NCI-H2227 (cell line): ENCODE measurements around the gene PRDX6.
"Not testable (repeated sequence)": the region's sequence is repeated elsewhere in the genome, so short reads cannot be mapped to it uniquely, and the experiment has no call there.

Experiments used
- DNase-seq: peaks from one replicate; lab custom pipeline; 2025; ENCODE audit not compliant: unreplicated experiment; lab: John Stamatoyannopoulos, UW

PRDX6 gene

GRCh38 chr1:173477286-173478093 lies at the start of gene PRDX6:
TSS of gene PRDX6 (plus strand) at chr1:173477335. CDS start at chr1:173477398, 63 bp downstream.
- DNase-seq, result peak; percentile 81

- DNase-seq, result peak; percentile 67
Measured at GRCh38 chr1:173429471-173430402, 47.4 kb upstream of the PRDX6 start.

GRCh38 chr1:173430677-173431303 lies 46.3 kb upstream of the PRDX6 start:
- no peak for DNase-seq

- peak; percentile 92 for DNase-seq
Measured at GRCh38 chr1:173431304-173432045, 45.7 kb upstream of the PRDX6 start.

DNA sequence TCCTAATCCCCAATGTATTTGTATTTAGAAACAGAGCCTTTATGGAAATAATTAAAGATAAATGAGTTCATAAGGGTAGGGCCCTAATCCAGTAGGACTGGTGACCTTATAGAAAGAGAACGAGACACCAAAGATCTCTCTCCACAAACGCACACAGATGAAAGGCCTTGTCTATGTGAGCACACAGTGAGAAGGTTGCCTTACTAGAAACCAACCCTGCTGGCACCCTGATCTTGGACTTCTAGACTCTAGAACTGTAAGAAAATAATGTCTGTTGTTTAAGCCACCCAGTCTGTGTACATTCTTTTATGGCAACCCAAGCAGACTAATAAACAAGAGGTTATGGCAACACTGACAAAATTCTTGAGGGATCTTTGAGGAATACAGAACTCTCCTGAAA lies 44.8 kb upstream of the PRDX6 start:
- DNase-seq, result no peak

- no peak for DNase-seq
Measured at GRCh38 chr1:173433751-173434326, 43.3 kb upstream of the PRDX6 start.

- DNase-seq, result no peak
Measured at GRCh38 chr1:173436841-173437428, 40.2 kb upstream of the PRDX6 start.

- DNase-seq, result no peak
Measured at GRCh38 chr1:173438675-173439074, 38.5 kb upstream of the PRDX6 start.

- DNase-seq, result no peak
Measured at GRCh38 chr1:173440430-173440829, 36.7 kb upstream of the PRDX6 start.

GRCh38 chr1:173444757-173445156 lies 32.4 kb upstream of the PRDX6 start:
- no peak for DNase-seq

- no peak for DNase-seq
Measured at GRCh38 chr1:173445164-173445563, 32.0 kb upstream of the PRDX6 start.

- no peak for DNase-seq
Measured at GRCh38 chr1:173445656-173446055, 31.5 kb upstream of the PRDX6 start.

GRCh38 chr1:173447224-173447623 lies 29.9 kb upstream of the PRDX6 start:
- DNase-seq, result no peak

GRCh38 chr1:173448945-173449344 lies 28.2 kb upstream of the PRDX6 start:
- no peak for DNase-seq

DNA sequence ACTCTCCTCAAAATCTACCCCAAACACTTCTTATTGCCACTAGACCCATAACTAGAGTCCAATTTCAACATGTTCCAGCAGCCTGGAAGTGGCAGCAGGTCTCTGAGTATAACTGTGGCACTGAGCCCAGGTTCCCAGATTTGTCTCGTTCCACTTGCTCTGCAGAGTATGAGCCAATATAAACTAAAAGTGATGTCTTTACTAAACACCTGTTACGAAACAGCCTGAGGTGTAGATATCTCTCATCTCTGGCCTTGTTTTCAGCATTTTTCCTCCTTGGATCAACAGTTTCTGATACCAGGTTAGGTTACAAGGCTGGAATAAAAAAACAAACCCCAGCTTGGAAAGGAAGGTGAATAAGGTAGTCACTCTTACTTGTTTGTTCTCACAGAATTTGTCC lies 25.2 kb upstream of the PRDX6 start:
- no peak for DNase-seq

DNA sequence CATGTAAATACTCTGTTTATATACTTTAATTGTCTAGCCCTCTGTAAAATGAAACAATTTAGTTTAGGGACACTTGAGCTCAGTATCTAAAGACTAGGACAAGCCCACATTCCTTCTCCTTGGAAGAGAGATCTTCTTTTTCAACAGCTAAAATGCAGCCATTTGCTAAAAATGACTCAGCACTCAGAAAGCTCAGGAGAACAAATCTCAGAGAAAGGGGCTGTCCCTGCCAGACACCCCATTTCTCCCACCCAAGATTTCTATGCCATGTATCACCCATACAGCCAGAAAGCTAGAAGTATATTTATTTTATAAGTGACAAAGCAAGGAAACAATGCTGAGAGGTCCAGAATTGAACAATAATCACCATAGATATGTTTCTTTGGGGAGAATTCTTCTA lies 23.2 kb upstream of the PRDX6 start:
- DNase-seq, result no peak

DNA sequence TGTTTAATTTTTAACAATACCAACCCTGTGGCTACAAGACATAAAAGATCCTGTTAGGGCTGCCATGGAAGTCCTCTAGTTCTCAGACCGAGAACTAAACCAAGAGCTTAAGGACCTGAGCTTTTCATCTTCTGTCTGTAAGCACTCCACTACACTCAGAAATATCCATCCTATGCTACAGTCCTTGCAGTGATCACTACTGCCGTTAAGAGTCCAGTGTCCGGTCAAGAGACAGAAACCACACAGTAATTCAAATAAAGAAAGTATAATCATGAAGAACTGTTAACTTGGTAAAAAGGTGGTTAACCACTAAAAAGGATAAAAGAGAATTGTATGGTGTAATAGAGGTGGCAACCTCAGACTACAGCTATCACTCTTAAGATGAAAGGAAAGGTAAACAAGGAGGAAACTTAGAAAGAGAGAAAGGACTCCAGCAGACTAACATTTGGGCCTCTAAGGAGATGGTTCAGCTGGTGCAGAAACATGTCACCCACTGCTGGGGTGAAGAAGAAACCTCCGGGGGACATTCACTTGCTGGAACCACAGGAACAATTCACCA lies 22.1 kb upstream of the PRDX6 start:
- no peak for DNase-seq

GRCh38 chr1:173459885-173460284 lies 17.2 kb upstream of the PRDX6 start:
- DNase-seq, result no peak

DNA sequence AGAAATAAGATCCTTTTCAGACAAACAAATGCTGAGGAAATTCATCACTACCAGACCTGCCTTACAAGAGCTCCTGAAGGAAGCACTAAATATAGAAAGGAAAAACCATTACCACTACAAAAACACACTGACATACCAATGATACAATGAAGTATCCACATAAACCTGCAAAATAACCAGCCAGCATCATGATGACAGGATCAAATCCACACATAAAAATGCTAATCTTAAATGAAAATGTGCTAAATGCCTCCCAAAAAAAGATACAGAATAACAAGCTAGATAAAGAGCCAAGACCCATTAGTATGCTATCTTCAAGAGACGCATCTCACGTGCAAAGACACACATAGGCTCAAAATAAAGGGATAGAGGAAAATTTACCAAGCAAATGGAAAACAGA lies 14.5 kb upstream of the PRDX6 start:
- not testable (repeated sequence) for DNase-seq

DNA sequence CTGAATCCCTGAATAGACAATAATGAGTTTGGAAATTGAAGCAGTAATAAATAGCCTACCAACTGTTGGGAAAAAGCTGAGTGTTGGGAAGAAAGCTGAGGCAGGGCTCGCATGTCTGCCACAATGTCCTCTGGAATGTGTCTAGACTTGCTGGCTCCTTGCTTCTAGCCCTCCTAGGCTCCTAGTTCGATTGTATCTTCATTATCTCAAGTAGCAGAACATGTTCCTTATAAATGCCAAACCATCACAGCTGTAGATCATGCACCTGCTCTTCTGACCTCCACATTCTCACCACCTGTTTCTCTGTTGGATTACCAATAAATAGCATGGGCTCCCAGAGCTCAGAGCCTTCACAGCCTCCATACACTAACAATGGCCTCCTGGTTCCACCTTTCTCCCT lies 12.9 kb upstream of the PRDX6 start:
- not testable (repeated sequence) for DNase-seq
